ENCODE results near the gene MTR. TPM values are rescaled to one million over a fixed set of nuclear protein-coding genes. Genes with fewer than 3 reads are reported as not detected.
A peak's percentile ranks its signal among the peaks of the same experiment; 100 is the strongest.

MTR gene
- total and polyA plus RNA-seq, 9 of the 15 experiments (the other 6 are each of a cell fraction or from before 2014, with no cell fraction given), result 3.4 to 44.3 (median 20.3) TPM

- TF ChIP-seq ZNF707 (CRISPR knock-in tag; conservative IDR thresholded peaks at IDR 0.05) (no peak), NFRKB (IDR thresholded peaks at IDR 0.05; ENCODE audit: low read depth) (no peak), SREBF2 (CRISPR knock-in tag; IDR thresholded peaks at IDR 0.05) (no peak), STAT5B (CRISPR knock-in tag; IDR thresholded peaks at IDR 0.05) (no peak), RBM15 (IDR thresholded peaks at IDR 0.05; ENCODE audit: insufficient read depth, low read length) (no peak), EGR1 (conservative IDR thresholded peaks at IDR 0.05) (peak; percentile 86), SMARCC2 (IDR thresholded peaks at IDR 0.05; ENCODE audit: low read depth) (no peak), NFATC3 (IDR thresholded peaks at IDR 0.05) (no peak), ILF3 (IDR thresholded peaks at IDR 0.05; ENCODE audit: borderline replicate concordance) (no peak), DIDO1 (tag; IDR thresholded peaks at IDR 0.05; ENCODE audit: low read depth) (no peak), ZNF431 (CRISPR knock-in tag; IDR thresholded peaks at IDR 0.05) (no peak), GATAD2A (IDR thresholded peaks at IDR 0.05) (no peak), MAZ (CRISPR knock-in tag; conservative IDR thresholded peaks at IDR 0.05 in 1 of 2, IDR thresholded peaks at IDR 0.05 in 1 of 2) (0 out of 4 replicates have a peak, but pooled peaks of 1 of the 2 experiments have one; percentile 25), ZNF778 (CRISPR knock-in tag; IDR thresholded peaks at IDR 0.05) (no peak), EP400 (IDR thresholded peaks at IDR 0.05) (no peak)
- TF ChIP-seq, protein P1, sequence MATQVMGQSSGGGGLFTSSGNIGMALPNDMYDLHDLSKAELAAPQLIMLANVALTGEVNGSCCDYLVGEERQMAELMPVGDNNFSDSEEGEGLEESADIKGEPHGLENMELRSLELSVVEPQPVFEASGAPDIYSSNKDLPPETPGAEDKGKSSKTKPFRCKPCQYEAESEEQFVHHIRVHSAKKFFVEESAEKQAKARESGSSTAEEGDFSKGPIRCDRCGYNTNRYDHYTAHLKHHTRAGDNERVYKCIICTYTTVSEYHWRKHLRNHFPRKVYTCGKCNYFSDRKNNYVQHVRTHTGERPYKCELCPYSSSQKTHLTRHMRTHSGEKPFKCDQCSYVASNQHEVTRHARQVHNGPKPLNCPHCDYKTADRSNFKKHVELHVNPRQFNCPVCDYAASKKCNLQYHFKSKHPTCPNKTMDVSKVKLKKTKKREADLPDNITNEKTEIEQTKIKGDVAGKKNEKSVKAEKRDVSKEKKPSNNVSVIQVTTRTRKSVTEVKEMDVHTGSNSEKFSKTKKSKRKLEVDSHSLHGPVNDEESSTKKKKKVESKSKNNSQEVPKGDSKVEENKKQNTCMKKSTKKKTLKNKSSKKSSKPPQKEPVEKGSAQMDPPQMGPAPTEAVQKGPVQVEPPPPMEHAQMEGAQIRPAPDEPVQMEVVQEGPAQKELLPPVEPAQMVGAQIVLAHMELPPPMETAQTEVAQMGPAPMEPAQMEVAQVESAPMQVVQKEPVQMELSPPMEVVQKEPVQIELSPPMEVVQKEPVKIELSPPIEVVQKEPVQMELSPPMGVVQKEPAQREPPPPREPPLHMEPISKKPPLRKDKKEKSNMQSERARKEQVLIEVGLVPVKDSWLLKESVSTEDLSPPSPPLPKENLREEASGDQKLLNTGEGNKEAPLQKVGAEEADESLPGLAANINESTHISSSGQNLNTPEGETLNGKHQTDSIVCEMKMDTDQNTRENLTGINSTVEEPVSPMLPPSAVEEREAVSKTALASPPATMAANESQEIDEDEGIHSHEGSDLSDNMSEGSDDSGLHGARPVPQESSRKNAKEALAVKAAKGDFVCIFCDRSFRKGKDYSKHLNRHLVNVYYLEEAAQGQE (IDR thresholded peaks at IDR 0.05; ENCODE audit: borderline replicate concordance), result no peak
- TF ChIP-seq, protein P1 (CRISPR knock-in tag; IDR thresholded peaks at IDR 0.05; ENCODE audit: low read depth), result no peak
- TF ChIP-seq, protein P2, sequence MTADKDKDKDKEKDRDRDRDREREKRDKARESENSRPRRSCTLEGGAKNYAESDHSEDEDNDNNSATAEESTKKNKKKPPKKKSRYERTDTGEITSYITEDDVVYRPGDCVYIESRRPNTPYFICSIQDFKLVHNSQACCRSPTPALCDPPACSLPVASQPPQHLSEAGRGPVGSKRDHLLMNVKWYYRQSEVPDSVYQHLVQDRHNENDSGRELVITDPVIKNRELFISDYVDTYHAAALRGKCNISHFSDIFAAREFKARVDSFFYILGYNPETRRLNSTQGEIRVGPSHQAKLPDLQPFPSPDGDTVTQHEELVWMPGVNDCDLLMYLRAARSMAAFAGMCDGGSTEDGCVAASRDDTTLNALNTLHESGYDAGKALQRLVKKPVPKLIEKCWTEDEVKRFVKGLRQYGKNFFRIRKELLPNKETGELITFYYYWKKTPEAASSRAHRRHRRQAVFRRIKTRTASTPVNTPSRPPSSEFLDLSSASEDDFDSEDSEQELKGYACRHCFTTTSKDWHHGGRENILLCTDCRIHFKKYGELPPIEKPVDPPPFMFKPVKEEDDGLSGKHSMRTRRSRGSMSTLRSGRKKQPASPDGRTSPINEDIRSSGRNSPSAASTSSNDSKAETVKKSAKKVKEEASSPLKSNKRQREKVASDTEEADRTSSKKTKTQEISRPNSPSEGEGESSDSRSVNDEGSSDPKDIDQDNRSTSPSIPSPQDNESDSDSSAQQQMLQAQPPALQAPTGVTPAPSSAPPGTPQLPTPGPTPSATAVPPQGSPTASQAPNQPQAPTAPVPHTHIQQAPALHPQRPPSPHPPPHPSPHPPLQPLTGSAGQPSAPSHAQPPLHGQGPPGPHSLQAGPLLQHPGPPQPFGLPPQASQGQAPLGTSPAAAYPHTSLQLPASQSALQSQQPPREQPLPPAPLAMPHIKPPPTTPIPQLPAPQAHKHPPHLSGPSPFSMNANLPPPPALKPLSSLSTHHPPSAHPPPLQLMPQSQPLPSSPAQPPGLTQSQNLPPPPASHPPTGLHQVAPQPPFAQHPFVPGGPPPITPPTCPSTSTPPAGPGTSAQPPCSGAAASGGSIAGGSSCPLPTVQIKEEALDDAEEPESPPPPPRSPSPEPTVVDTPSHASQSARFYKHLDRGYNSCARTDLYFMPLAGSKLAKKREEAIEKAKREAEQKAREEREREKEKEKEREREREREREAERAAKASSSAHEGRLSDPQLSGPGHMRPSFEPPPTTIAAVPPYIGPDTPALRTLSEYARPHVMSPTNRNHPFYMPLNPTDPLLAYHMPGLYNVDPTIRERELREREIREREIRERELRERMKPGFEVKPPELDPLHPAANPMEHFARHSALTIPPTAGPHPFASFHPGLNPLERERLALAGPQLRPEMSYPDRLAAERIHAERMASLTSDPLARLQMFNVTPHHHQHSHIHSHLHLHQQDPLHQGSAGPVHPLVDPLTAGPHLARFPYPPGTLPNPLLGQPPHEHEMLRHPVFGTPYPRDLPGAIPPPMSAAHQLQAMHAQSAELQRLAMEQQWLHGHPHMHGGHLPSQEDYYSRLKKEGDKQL (CRISPR knock-in tag; IDR thresholded peaks at IDR 0.05; ENCODE audit: borderline replicate concordance), result no peak
Observed at GRCh38 chr1:236753964-236754363, 41.1 kb upstream of the MTR start (continued).

Measured in K562 (cell line).